GM18858 (cell line): ENCODE results near the gene SYTL5.

Experiments used
- ATAC-seq: cut with Tn5 transposase; IDR thresholded peaks from one replicate; pipeline ENCODE4 v1.9.1; 2021; ENCODE audit not compliant: unreplicated experiment

The SYTL5 gene

GRCh38 chrX:38138157-38138891, 132.0 kb downstream of the SYTL5 start:
- no peak for ATAC-seq

- ATAC-seq: no peak
These were observed 132.5 kb downstream of the SYTL5 start for GRCh38 chrX:38138900-38139299.

GRCh38 chrX:38142610-38143009, 136.3 kb downstream of the SYTL5 start:
- ATAC-seq: no peak

- no peak for ATAC-seq
These were observed 142.7 kb downstream of the SYTL5 start for GRCh38 chrX:38149016-38149415.

GRCh38 chrX:38150993-38151392, 144.6 kb downstream of the SYTL5 start:
- ATAC-seq: no peak

GRCh38 chrX:38151441-38151840, 145.1 kb downstream of the SYTL5 start:
- ATAC-seq: no peak

GRCh38 chrX:38154340-38154739, 148.0 kb downstream of the SYTL5 start:
- ATAC-seq: no peak

- ATAC-seq: no peak
These were observed 148.5 kb downstream of the SYTL5 start for GRCh38 chrX:38154818-38155217.

GRCh38 chrX:38156838-38157237, 150.5 kb downstream of the SYTL5 start:
- ATAC-seq: no peak

GRCh38 chrX:38163193-38163592, 156.8 kb downstream of the SYTL5 start:
- no peak for ATAC-seq

GRCh38 chrX:38165023-38165422, 158.7 kb downstream of the SYTL5 start:
- ATAC-seq: no peak

- ATAC-seq: no peak
These were observed 160.2 kb downstream of the SYTL5 start for GRCh38 chrX:38166478-38167083.

GRCh38 chrX:38170556-38170955, 164.2 kb downstream of the SYTL5 start:
- no peak for ATAC-seq

- ATAC-seq: no peak
These were observed 166.2 kb downstream of the SYTL5 start for GRCh38 chrX:38172596-38172995.

GRCh38 chrX:38175139-38175538, 168.8 kb downstream of the SYTL5 start:
- no peak for ATAC-seq

- no peak for ATAC-seq
These were observed 172.0 kb downstream of the SYTL5 start for GRCh38 chrX:38178396-38178795.
